HG03039 (cell line): Measurements from ENCODE around the gene KCTD12.
"Not testable (repeated sequence)": the region's sequence is repeated elsewhere in the genome, so short reads cannot be mapped to it uniquely, and the experiment has no call there.

Source experiments
- ATAC-seq: cut with Tn5 transposase; IDR thresholded peaks from one replicate; pipeline ENCODE4 v1.9.1; 2021; ENCODE audit warnings: mild to moderate bottlenecking, moderate library complexity; ENCODE audit not compliant: unreplicated experiment

Gene KCTD12

GRCh38 chr13:76886292-76887075 lies at the start of gene KCTD12:
Gene KCTD12 (minus strand): TSS chr13:76886405. CDS start chr13:76886148, 257 bp downstream.
- peak; percentile 70 for ATAC-seq

- ATAC-seq: no peak
These were observed 48.5 kb upstream of the KCTD12 start for GRCh38 chr13:76934671-76935070.

GRCh38 chr13:76932076-76932475 lies 45.9 kb upstream of the KCTD12 start:
- ATAC-seq: no peak

- ATAC-seq: peak; percentile 77
These were observed 43.7 kb upstream of the KCTD12 start for GRCh38 chr13:76929851-76930374.

- ATAC-seq: peak; percentile 45
These were observed 43.1 kb upstream of the KCTD12 start for GRCh38 chr13:76929320-76929719.

GRCh38 chr13:76928456-76928855 lies 42.3 kb upstream of the KCTD12 start:
- ATAC-seq: no peak

- no peak for ATAC-seq
These were observed 41.8 kb upstream of the KCTD12 start for GRCh38 chr13:76927955-76928354.

GRCh38 chr13:76925115-76925514 lies 38.9 kb upstream of the KCTD12 start:
- no peak for ATAC-seq

- ATAC-seq: no peak
These were observed 35.3 kb upstream of the KCTD12 start for GRCh38 chr13:76921516-76921915.

GRCh38 chr13:76917755-76918481 lies 31.7 kb upstream of the KCTD12 start:
- ATAC-seq: not testable (repeated sequence)

- ATAC-seq: no peak
These were observed 30.9 kb upstream of the KCTD12 start for GRCh38 chr13:76917095-76917494.

GRCh38 chr13:76913898-76914297 lies 27.7 kb upstream of the KCTD12 start:
- ATAC-seq: no peak

GRCh38 chr13:76912476-76912875 lies 26.3 kb upstream of the KCTD12 start:
- no peak for ATAC-seq

GRCh38 chr13:76904507-76904906 lies 18.3 kb upstream of the KCTD12 start:
- ATAC-seq: no peak

- peak; percentile 95 for ATAC-seq
These were observed 17.4 kb upstream of the KCTD12 start for GRCh38 chr13:76903544-76904162.

GRCh38 chr13:76899066-76899465 lies 12.9 kb upstream of the KCTD12 start:
- ATAC-seq: not testable (repeated sequence)

- not testable (repeated sequence) for ATAC-seq
These were observed 11.0 kb upstream of the KCTD12 start for GRCh38 chr13:76897171-76897570.

- peak; percentile 56 for ATAC-seq
These were observed 8.4 kb upstream of the KCTD12 start for GRCh38 chr13:76894401-76895110.

GRCh38 chr13:76892488-76892887 lies 6.3 kb upstream of the KCTD12 start:
- ATAC-seq: no peak

GRCh38 chr13:76890021-76890420 lies 3.8 kb upstream of the KCTD12 start:
- no peak for ATAC-seq

GRCh38 chr13:76889254-76889653 lies 3.0 kb upstream of the KCTD12 start:
- ATAC-seq: no peak
